GM12891 (cell line): Measurements from ENCODE around the gene CYYR1.

Source experiments
- DNase-seq: peaks from one replicate; pipeline ENCODE4 v3.0.0; 2011; ENCODE audit warnings: low spot score; ENCODE audit not compliant: insufficient read length
- FAIRE-seq: peaks from 2 replicates; lab custom pipeline; 2011; peaks lifted over from hg19 to GRCh38; lab: Jason Lieb, UNC
- PAX5 ChIP-seq: IDR thresholded peaks from 2 replicates; pipeline ENCODE4 v1.6.1; 2011; ENCODE audit warnings: low read length, moderate library complexity, mild to moderate bottlenecking; ENCODE audit not compliant: insufficient read depth, severe bottlenecking
- POLR2A ChIP-seq: IDR thresholded peaks from 2 replicates; pipeline ENCODE4 v1.6.1; 2011; ENCODE audit warnings: low read depth, low read length, control low read depth
- POLR2AphosphoS5 ChIP-seq: IDR thresholded peaks from 2 replicates; pipeline ENCODE4 v1.6.1; 2011; ENCODE audit warnings: low read depth, low read length, control low read depth
- POU2F2 ChIP-seq: IDR thresholded peaks from 2 replicates; pipeline ENCODE4 v1.6.1; 2011; ENCODE audit warnings: low read depth, mild to moderate bottlenecking, control low read depth, low read length, moderate library complexity
- SPI1 ChIP-seq: IDR thresholded peaks from 2 replicates; pipeline ENCODE4 v1.6.1; 2011; ENCODE audit warnings: low read depth, low read length, control low read depth
- TAF1 ChIP-seq: IDR thresholded peaks from 2 replicates; pipeline ENCODE4 v1.6.1; 2011; ENCODE audit warnings: low read depth, low read length, control low read depth

CYYR1 gene

GRCh38 chr21:26437326-26438009 lies 135.6 kb downstream of the CYYR1 start:
- FAIRE-seq (no peak), DNase-seq (no peak)
- TF ChIP-seq SPI1 (no peak), TAF1 (no peak), POLR2A (no peak), POU2F2 (no peak), PAX5 (no peak), POLR2AphosphoS5 (no peak)

- TF ChIP-seq TAF1: no peak
- TF ChIP-seq POLR2A: no peak
- TF ChIP-seq PAX5: no peak
- no peak for TF ChIP-seq SPI1
- TF ChIP-seq POLR2AphosphoS5: no peak
- TF ChIP-seq POU2F2: no peak
- FAIRE-seq (no peak), DNase-seq (no peak)
These were observed 139.7 kb downstream of the CYYR1 start for GRCh38 chr21:26433386-26433785.

- no peak for FAIRE-seq
- no peak for TF ChIP-seq TAF1
- no peak for TF ChIP-seq PAX5
- TF ChIP-seq POLR2AphosphoS5: no peak
- TF ChIP-seq POLR2A: no peak
- TF ChIP-seq SPI1: no peak
- no peak for TF ChIP-seq POU2F2
- DNase-seq: no peak
These were observed 140.7 kb downstream of the CYYR1 start for GRCh38 chr21:26432410-26432809.

GRCh38 chr21:26425576-26425975 lies 147.5 kb downstream of the CYYR1 start:
- DNase-seq (no peak), FAIRE-seq (no peak)
- TF ChIP-seq PAX5: no peak
- no peak for TF ChIP-seq TAF1
- TF ChIP-seq SPI1: no peak
- no peak for TF ChIP-seq POLR2A
- no peak for TF ChIP-seq POLR2AphosphoS5
- no peak for TF ChIP-seq POU2F2

- FAIRE-seq (no peak), DNase-seq (no peak)
- no peak for TF ChIP-seq TAF1
- TF ChIP-seq SPI1: no peak
- TF ChIP-seq POLR2A: no peak
- TF ChIP-seq POLR2AphosphoS5: no peak
- TF ChIP-seq PAX5: no peak
- no peak for TF ChIP-seq POU2F2
These were observed 149.6 kb downstream of the CYYR1 start for GRCh38 chr21:26423511-26423910.

- no peak for TF ChIP-seq SPI1
- TF ChIP-seq POU2F2: no peak
- no peak for TF ChIP-seq POLR2AphosphoS5
- no peak for TF ChIP-seq TAF1
- TF ChIP-seq POLR2A: no peak
- TF ChIP-seq PAX5: no peak
- FAIRE-seq (no peak), DNase-seq (no peak)
These were observed 150.4 kb downstream of the CYYR1 start for GRCh38 chr21:26422706-26423105.

GRCh38 chr21:26422138-26422537 lies 150.9 kb downstream of the CYYR1 start:
- FAIRE-seq (no peak), DNase-seq (no peak)
- TF ChIP-seq POLR2A (no peak), POLR2AphosphoS5 (no peak), TAF1 (no peak), SPI1 (no peak), PAX5 (no peak), POU2F2 (no peak)

- DNase-seq (no peak), FAIRE-seq (no peak)
- no peak for TF ChIP-seq TAF1
- TF ChIP-seq POLR2AphosphoS5: no peak
- no peak for TF ChIP-seq PAX5
- TF ChIP-seq SPI1: no peak
- TF ChIP-seq POU2F2: no peak
- TF ChIP-seq POLR2A: no peak
These were observed 151.4 kb downstream of the CYYR1 start for GRCh38 chr21:26421724-26422123.
